ENCODE data around the gene GTF2IRD1. TPM values are rescaled to one million over a fixed set of nuclear protein-coding genes. Genes with fewer than 3 reads are reported as not detected.
A peak's percentile ranks its signal among the peaks of the same experiment; 100 is the strongest.

The GTF2IRD1 gene
- total and polyA plus RNA-seq, 3 donors from 2014 or later: 15.1 to 24.7 (median 22.4) TPM

GRCh38 chr7:74455928-74456327, 2.2 kb downstream of the GTF2IRD1 start:
- 47 to 71% methylated on average over 4 to 6 of the region's 6 CpGs for WGBS, 2 donors
- peak overlapping the region in 1 of 2 donors; percentile 87 for H3K27ac ChIP-seq
- H3K4me1 ChIP-seq: peaks cover 31% of the 10 kb centered on the region
- H3K9me3 ChIP-seq: no peaks in the 10 kb centered on the region
- intact Hi-C loops (cut with DNase I; ENCODE audit: low total_unique reads): no loop called here
- no peak overlapping the region for H3K4me3 ChIP-seq
- H3K36me3 ChIP-seq (ENCODE audit: low read depth, missing control alignments): no peaks in the 10 kb centered on the region
- no peak for DNase-seq
- H3K27me3 ChIP-seq: no peaks in the 10 kb centered on the region
- TF ChIP-seq CTCF (IDR thresholded peaks at IDR 0.05) (no peak), POLR2A (IDR thresholded peaks at IDR 0.05) (no peak)

GRCh38 chr7:74457007-74457406, 3.3 kb downstream of the GTF2IRD1 start:
- no peak overlapping the region for H3K27ac ChIP-seq
- H3K27me3 ChIP-seq: no peaks in the 10 kb centered on the region
- no peaks in the 10 kb centered on the region for H3K36me3 ChIP-seq (ENCODE audit: low read depth, missing control alignments)
- peaks cover 31% of the 10 kb centered on the region for H3K4me1 ChIP-seq
- H3K9me3 ChIP-seq: no peaks in the 10 kb centered on the region
- TF ChIP-seq POLR2A (IDR thresholded peaks at IDR 0.05) (no peak), CTCF (IDR thresholded peaks at IDR 0.05) (no peak)
- DNase-seq: no peak
- 92 to 95% methylated on average over 5 of the region's 5 CpGs for WGBS, 2 donors
- intact Hi-C loops (cut with DNase I; ENCODE audit: low total_unique reads): no loop called here
- H3K4me3 ChIP-seq: no peak overlapping the region

- DNase-seq: no peak
- Histone ChIP-seq H3K27ac (no peak overlapping the region), H3K9me3 (no peaks in the 10 kb centered on the region), H3K27me3 (no peaks in the 10 kb centered on the region), H3K4me3 (no peak overlapping the region), H3K4me1 (peaks cover 15% of the 10 kb centered on the region), H3K36me3 (ENCODE audit: low read depth, missing control alignments) (no peaks in the 10 kb centered on the region)
- whole genome bisulfite sequencing, 2 donors: 89 to 90% methylated on average over 11 to 15 of the region's 15 CpGs
- intact Hi-C loops (cut with DNase I; ENCODE audit: low total_unique reads): no loop called here
- no peak for TF ChIP-seq POLR2A (IDR thresholded peaks at IDR 0.05)
- TF ChIP-seq CTCF (IDR thresholded peaks at IDR 0.05): no peak
Measured at GRCh38 chr7:74461970-74462706, 8.4 kb downstream of the GTF2IRD1 start.

- H3K9me3 ChIP-seq: no peaks in the 10 kb centered on the region
- H3K36me3 ChIP-seq (ENCODE audit: low read depth, missing control alignments): no peaks in the 10 kb centered on the region
- 83 to 91% methylated on average over 9 to 11 of the region's 11 CpGs for WGBS, 2 donors
- intact Hi-C loops (cut with DNase I; ENCODE audit: low total_unique reads): no loop called here
- peaks cover 15% of the 10 kb centered on the region for H3K4me1 ChIP-seq
- DNase-seq: no peak
- TF ChIP-seq POLR2A (IDR thresholded peaks at IDR 0.05) (no peak), CTCF (IDR thresholded peaks at IDR 0.05) (no peak)
- no peak overlapping the region for H3K4me3 ChIP-seq
- no peak overlapping the region for H3K27ac ChIP-seq
- no peaks in the 10 kb centered on the region for H3K27me3 ChIP-seq
Measured at GRCh38 chr7:74462707-74463100, 9.0 kb downstream of the GTF2IRD1 start.

Data from testis (tissue), 3 donors.